H1 (cell line): ENCODE results near the gene AGFG1. TPM values are rescaled to one million over a fixed set of nuclear protein-coding genes. Genes with fewer than 3 reads are reported as not detected.

Experiments used
- CTCF ChIA-PET: fragments of 300-600 bp; sonication (Branson Sonifier 250); formaldehyde crosslinking; loops from one replicate; lab custom pipeline; 2021; ENCODE audit not compliant: partially characterized antibody; lab: Charles Lee
- POLR2A ChIA-PET: fragments of 300-600 bp; sonication (Branson Sonifier 250); formaldehyde crosslinking; loops from one replicate; lab custom pipeline; 2021; ENCODE audit warnings: inconsistent platforms; ENCODE audit not compliant: partially characterized antibody; lab: Charles Lee
- DNase-seq, 2 experiments: peaks; one replicate each; pipeline versions ENCODE4 v3.0.0 to v3.0.0-alpha.2; 2010 to 2022; ENCODE audit warnings: low spot score in 2 of 2, low read depth in 1 of 2, mixed read lengths in 1 of 2
- FAIRE-seq: peaks from 2 replicates; lab custom pipeline; 2011; peaks lifted over from hg19 to GRCh38; lab: Jason Lieb, UNC
- H2AFZ ChIP-seq: 2 replicates; pipeline ENCODE4 v1.8.1; 2012; ENCODE audit warnings: low read length, inconsistent platforms
- H2AK5ac ChIP-seq: 2 replicates; pipeline ENCODE4 v1.6.1; 2013; ENCODE audit warnings: low read depth, low read length
- H2BK120ac ChIP-seq: replicated peaks from 2 replicates; pipeline ENCODE3; 2013; ENCODE audit warnings: low read depth, low read length, inconsistent platforms
- H2BK12ac ChIP-seq: 2 replicates; pipeline ENCODE4 v1.6.1; 2013; ENCODE audit warnings: low read depth, low read length
- H2BK15ac ChIP-seq: 2 replicates; pipeline ENCODE4 v1.6.1; 2013; ENCODE audit warnings: low read length
- H2BK20ac ChIP-seq: 2 replicates; pipeline ENCODE4 v1.6.1; 2013; ENCODE audit warnings: low read length
- H2BK5ac ChIP-seq: 2 replicates; pipeline ENCODE4 v1.6.1; 2013; ENCODE audit warnings: low read depth, low read length
- H3K14ac ChIP-seq: 2 replicates; pipeline ENCODE4 v1.6.1; 2013; ENCODE audit warnings: inconsistent platforms; ENCODE audit not compliant: insufficient read length
- H3K18ac ChIP-seq: 2 replicates; pipeline ENCODE4 v1.6.1; 2013; ENCODE audit warnings: low read length; ENCODE audit errors: extremely low read depth
- H3K23ac ChIP-seq: 2 replicates; pipeline ENCODE4 v1.6.1; 2013; ENCODE audit warnings: inconsistent platforms; ENCODE audit not compliant: insufficient read length
- H3K23me2 ChIP-seq: 2 replicates; pipeline ENCODE4 v1.6.1; 2013; ENCODE audit warnings: low read depth, low read length
- H3K27ac ChIP-seq: 2 replicates; pipeline ENCODE4 v1.6.1; 2011; ENCODE audit warnings: low read depth, low read length, inconsistent platforms
- H3K27me3 ChIP-seq, 4 experiments: replicated peaks in 1 of 4; 1 replicate in 1 of 4; 2 replicates in 3 of 4; pipeline versions ENCODE4 v1.6.1 to v1.8.1; 2011 to 2013; ENCODE audit warnings: low read length in 3 of 4, mild to moderate bottlenecking in 3 of 4, inconsistent platforms in 2 of 4, mixed read lengths in 2 of 4, moderate library complexity in 1 of 4; ENCODE audit not compliant: control insufficient read depth in 3 of 4, insufficient read depth in 3 of 4; ENCODE audit errors: extremely low read depth in 1 of 4
- H3K36me3 ChIP-seq, 4 experiments: 2 replicates each; pipeline versions ENCODE4 v1.6.1 to v1.8.1; 2011 to 2013; ENCODE audit warnings: mild to moderate bottlenecking in 4 of 4, low read length in 3 of 4, moderate library complexity in 2 of 4, control low read depth in 1 of 4, inconsistent platforms in 1 of 4; ENCODE audit not compliant: insufficient read depth in 4 of 4, control insufficient read depth in 2 of 4
- H3K4ac ChIP-seq: replicated peaks from 2 replicates; pipeline ENCODE3; 2013; ENCODE audit warnings: low read length, low read depth, mixed read lengths, inconsistent platforms; ENCODE audit not compliant: insufficient read length
- H3K4me1 ChIP-seq, 4 experiments: replicated peaks in 1 of 4; 1 replicate in 1 of 4; 2 replicates in 3 of 4; pipeline versions ENCODE4 v1.6.1 to v1.8.1; 2011 to 2013; ENCODE audit warnings: low read length in 3 of 4, inconsistent platforms in 2 of 4, mixed read lengths in 1 of 4; ENCODE audit not compliant: insufficient read depth in 4 of 4, control insufficient read depth in 3 of 4
- H3K4me2 ChIP-seq, 2 experiments: 2 replicates each; pipeline versions ENCODE4 v1.6.1 to v1.8.1; 2011 to 2013; ENCODE audit warnings: low read depth in 2 of 2, low read length in 2 of 2, control low read depth in 1 of 2, inconsistent platforms in 1 of 2, mild to moderate bottlenecking in 1 of 2; ENCODE audit not compliant: insufficient read depth in 1 of 2
- H3K4me3 ChIP-seq, 4 experiments: fragments of 200-600, 300-600 bp in 1 of 4; sonication (generic), shearing (Covaris generic), sonication (Bioruptor Twin) in 1 of 4; 2 replicates each; pipeline versions ENCODE4 v1.5.1 to v1.8.1; 2011 to 2016; ENCODE audit warnings: low read length in 4 of 4, low read depth in 3 of 4, control low read depth in 2 of 4, inconsistent platforms in 2 of 4, mild to moderate bottlenecking in 2 of 4, mixed read lengths in 1 of 4, moderate library complexity in 1 of 4; ENCODE audit not compliant: insufficient read depth in 2 of 4; ENCODE audit errors: extremely low read depth in 1 of 4
- H3K56ac ChIP-seq: replicated peaks from 2 replicates; pipeline ENCODE3; 2013; ENCODE audit warnings: low read depth, mild to moderate bottlenecking, mixed read lengths, low read length, inconsistent platforms; ENCODE audit not compliant: insufficient read length
- H3K79me1 ChIP-seq: 2 replicates; pipeline ENCODE4 v1.6.1; 2013; ENCODE audit warnings: low read depth, low read length, control low read depth
- H3K79me2 ChIP-seq, 2 experiments: 2 replicates each; pipeline versions ENCODE4 v1.6.1 to v1.8.1; 2012 to 2013; ENCODE audit warnings: low read length in 2 of 2, mild to moderate bottlenecking in 2 of 2, inconsistent platforms in 1 of 2; ENCODE audit not compliant: insufficient read depth in 2 of 2, control insufficient read depth in 1 of 2
- H3K9ac ChIP-seq, 4 experiments: replicated peaks in 1 of 4; 1 replicate in 1 of 4; 2 replicates in 3 of 4; pipeline versions ENCODE4 v1.6.1 to v1.8.1; 2011 to 2013; ENCODE audit warnings: low read depth in 3 of 4, low read length in 3 of 4, control low read depth in 2 of 4, mild to moderate bottlenecking in 2 of 4, moderate library complexity in 2 of 4, inconsistent platforms in 1 of 4; ENCODE audit errors: extremely low read depth in 1 of 4
- H3K9me3 ChIP-seq, 2 experiments: 2 replicates each; pipeline versions ENCODE4 v1.6.1 to v1.8.1; 2012 to 2013; ENCODE audit warnings: mild to moderate bottlenecking in 2 of 2, moderate library complexity in 2 of 2, control low read depth in 1 of 2, inconsistent platforms in 1 of 2, low read depth in 1 of 2, low read length in 1 of 2, mixed read lengths in 1 of 2; ENCODE audit not compliant: insufficient read depth in 2 of 2
- H4K20me1 ChIP-seq, 2 experiments: replicated peaks in 1 of 2; 2 replicates each; pipeline versions ENCODE3 to v1.8.1; 2011 to 2013; ENCODE audit warnings: inconsistent platforms in 2 of 2, low read length in 2 of 2, mild to moderate bottlenecking in 1 of 2; ENCODE audit not compliant: insufficient read depth in 2 of 2, control insufficient read depth in 1 of 2
- H4K5ac ChIP-seq: 2 replicates; pipeline ENCODE4 v1.6.1; 2013; ENCODE audit warnings: low read length, low read depth, mixed read lengths, inconsistent platforms; ENCODE audit not compliant: insufficient read length
- H4K8ac ChIP-seq: 2 replicates; pipeline ENCODE4 v1.8.0; 2013; ENCODE audit warnings: mild to moderate bottlenecking, moderate library complexity, low read length, inconsistent platforms; ENCODE audit not compliant: insufficient read depth; ENCODE audit errors: extremely low read depth
- H4K91ac ChIP-seq: replicated peaks from 2 replicates; pipeline ENCODE3; 2013; ENCODE audit warnings: low read length, mixed read lengths, inconsistent platforms; ENCODE audit not compliant: insufficient read length
- CTBP2 ChIP-seq: IDR thresholded peaks from 2 replicates; pipeline ENCODE4 v1.7.0; 2011; ENCODE audit warnings: borderline replicate concordance, mild to moderate bottlenecking, moderate library complexity, mixed read lengths, low read length; ENCODE audit not compliant: insufficient read depth, insufficient read length
- GABPA ChIP-seq: IDR thresholded peaks from 2 replicates; pipeline ENCODE4 v1.6.1; 2011; ENCODE audit warnings: mild to moderate bottlenecking, low read length, moderate library complexity, borderline replicate concordance; ENCODE audit not compliant: insufficient read depth
- HDAC2 ChIP-seq, 2 experiments: fragments of 300-600 bp in 1 of 2; sonication (generic) in 1 of 2; IDR thresholded peaks; 2 replicates each; pipeline ENCODE4 v1.6.1; 2011 to 2012; ENCODE audit warnings: low read depth in 2 of 2, low read length in 2 of 2, mild to moderate bottlenecking in 2 of 2, moderate library complexity in 2 of 2, borderline replicate concordance in 1 of 2, inconsistent platforms in 1 of 2
- HDAC6 ChIP-seq: IDR thresholded peaks from one replicate; pipeline ENCODE4 v1.7.1; 2012; ENCODE audit warnings: low read depth, mild to moderate bottlenecking, inconsistent platforms, low read length, moderate library complexity
- RAD21 ChIP-seq, 2 experiments: IDR thresholded peaks in 1 of 2; conservative IDR thresholded peaks in 1 of 2; 2 replicates each; pipeline ENCODE4 v1.6.1; 2011; ENCODE audit warnings: low read depth in 2 of 2, low read length in 2 of 2, improper control_type of control experiment in 1 of 2, inconsistent platforms in 1 of 2, mild to moderate bottlenecking in 1 of 2, moderate library complexity in 1 of 2
- RXRA ChIP-seq: IDR thresholded peaks from 2 replicates; pipeline ENCODE4 v1.6.1; 2011; ENCODE audit warnings: low read depth, mild to moderate bottlenecking, low read length, moderate library complexity; ENCODE audit not compliant: insufficient read depth
- SAP30 ChIP-seq: fragments of 300-600 bp; sonication (generic); IDR thresholded peaks from 2 replicates; pipeline ENCODE4 v1.7.1; 2012; ENCODE audit warnings: low read length, moderate library complexity, mild to moderate bottlenecking, inconsistent platforms; ENCODE audit not compliant: insufficient read depth, insufficient replicate concordance
- SIRT6 ChIP-seq: IDR thresholded peaks from one replicate; pipeline ENCODE4 v1.7.1; 2012; ENCODE audit warnings: low read length, inconsistent platforms
- SRF ChIP-seq: IDR thresholded peaks from 2 replicates; pipeline ENCODE4 v1.6.1; 2011; ENCODE audit warnings: mild to moderate bottlenecking, low read depth, low read length, moderate library complexity
- WGBS, 2 experiments: shearing (Covaris generic) in 1 of 2; methylation state at CpG; one replicate each; pipeline versions ENCODE4 v1.1.6 to v1.1.7; 2013 to 2015; ENCODE audit warnings: low lambda C conversion rate in 2 of 2, mixed read lengths in 2 of 2, inconsistent platforms in 1 of 2, low coverage in 1 of 2, missing lambda C conversion rate in 1 of 2; ENCODE audit not compliant: insufficient replicate concordance in 2 of 2, insufficient coverage in 1 of 2, insufficient read length in 1 of 2; ENCODE audit errors: extremely low coverage in 1 of 2, missing lambda C conversion rate in 1 of 2; 5-methylcytosine and 5-hydroxymethylcytosine counted together
- polyA plus RNA-seq, 7 experiments: library from polyadenylated mRNA; depleted of rRNA in 3 of 7; stranded (reverse) in 5 of 7; unstranded in 2 of 7; fragments of >200 nt in 5 of 7; fragments of 200-250 nt in 2 of 7; gene quantifications; 1 replicate in 5 of 7; 2 replicates in 1 of 7; 4 replicates in 1 of 7; pipeline versions ENCODE4 v1.2.1 to v1.2.3, GENCODE V29; 2011 to 2013; ENCODE audit warnings: missing spikeins in 2 of 7, mixed read lengths in 2 of 7
- total RNA-seq: library from RNA; stranded (reverse); fragmentation: NEBNext Ultra II Directional; extraction: Animal tissue kit (Norgen Biotek cat#: 25700); gene quantifications from 2 replicates; pipeline ENCODE4 v1.2.1, GENCODE V29; 2021
- TF ChIP-seq, protein P1 (sequence below), 3 experiments: IDR thresholded peaks; 1 replicate in 2 of 3; 2 replicates in 1 of 3; pipeline versions ENCODE4 v1.5.1 to v1.6.1; 2011; ENCODE audit warnings: low read length in 3 of 3, mild to moderate bottlenecking in 3 of 3, inconsistent platforms in 2 of 3, low read depth in 1 of 3, moderate library complexity in 1 of 3; ENCODE audit not compliant: insufficient read depth in 1 of 3; ENCODE audit errors: control extremely low read depth in 1 of 3

AGFG1 gene
- total and polyA plus RNA-seq, 2 of the 8 experiments (the other 6 are each of a cell fraction or from before 2014, with no cell fraction given), result 102 to 147 TPM

DNA sequence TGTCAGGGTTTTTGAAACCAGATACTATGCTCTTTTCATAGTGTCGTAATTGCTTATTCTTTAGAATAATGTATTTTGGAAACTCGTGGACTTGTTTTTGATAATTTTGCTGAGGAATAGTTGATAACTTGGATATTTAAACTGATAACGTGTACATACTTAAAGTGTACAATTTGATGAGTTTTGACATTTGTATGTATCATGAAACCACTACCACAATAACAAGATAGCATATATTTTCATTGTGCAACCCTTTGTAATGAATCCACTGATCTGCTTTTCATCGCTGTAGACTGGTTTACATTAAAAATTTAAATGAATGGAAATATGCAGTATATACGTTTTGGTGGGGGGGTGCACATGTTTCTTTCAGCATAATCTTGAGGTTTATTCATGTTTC is 45.8 kb downstream of the AGFG1 start:
- no peaks in the 10 kb centered on the region for H3K23me2 ChIP-seq
- H3K4ac ChIP-seq, result no peak overlapping the region
- no peak overlapping the region for H2AK5ac ChIP-seq
- no peak overlapping the region for H2BK20ac ChIP-seq
- H3K18ac ChIP-seq, result no peak overlapping the region
- DNase-seq, result no peak
- H2AFZ ChIP-seq, result no peak overlapping the region
- ChIA-PET CTCF (interaction anchor here (0.8 kb wide), 1 partner anchor 33 kb away, joined by 3 read pairs; no protein-coding TSS in a partner anchor), POLR2A (no interaction called here)
- H3K4me3 ChIP-seq, result no peak overlapping the region
- H4K8ac ChIP-seq, result no peak overlapping the region
- 89% methylated on average over 5 of the region's 5 CpGs; no CpG with 5 or more reads in 1 of the 2 experiments for WGBS, 2 experiments
- H3K56ac ChIP-seq, result no peak overlapping the region
- no peak overlapping the region for H3K9ac ChIP-seq
- no peak overlapping the region for H2BK15ac ChIP-seq
- no peak overlapping the region for H3K14ac ChIP-seq
- H3K4me1 ChIP-seq, result peaks cover 0 to 6% (median 2%) of the 10 kb centered on the region in 4 experiments; a peak in 3 of 7 replicates
- H3K36me3 ChIP-seq, result peaks cover 0 to 14% (median 2%) of the 10 kb centered on the region in 4 experiments; a peak in 2 of 8 replicates
- H3K79me2 ChIP-seq, result peaks cover 0 to 97% of the 10 kb centered on the region in 2 experiments; a peak in 3 of 4 replicates
- no peak overlapping the region for H2BK120ac ChIP-seq
- no peaks in the 10 kb centered on the region for H3K9me3 ChIP-seq
- no peak overlapping the region for H2BK12ac ChIP-seq
- no peak overlapping the region for H4K5ac ChIP-seq
- FAIRE-seq, result no peak
- no peaks in the 10 kb centered on the region for H3K27me3 ChIP-seq
- H2BK5ac ChIP-seq, result no peak overlapping the region
- H4K91ac ChIP-seq, result no peak overlapping the region
- no peak overlapping the region for H3K4me2 ChIP-seq
- H3K27ac ChIP-seq, result no peak overlapping the region
- no peak overlapping the region for H3K23ac ChIP-seq
- peaks cover 6 to 13% of the 10 kb centered on the region in 2 experiments for H4K20me1 ChIP-seq
- H3K79me1 ChIP-seq, result no peaks in the 10 kb centered on the region; the same call in 1 of the 2 replicates
- no peak for TF ChIP-seq GABPA
- no peak for TF ChIP-seq RXRA
- no peak for TF ChIP-seq RAD21 (IDR thresholded peaks at IDR 0.05 in 1 of 2, conservative IDR thresholded peaks at IDR 0.05 in 1 of 2; ENCODE audit: low read depth in 2 of 2, low read length in 2 of 2)
- no peak for TF ChIP-seq SAP30
- TF ChIP-seq, protein P1, sequence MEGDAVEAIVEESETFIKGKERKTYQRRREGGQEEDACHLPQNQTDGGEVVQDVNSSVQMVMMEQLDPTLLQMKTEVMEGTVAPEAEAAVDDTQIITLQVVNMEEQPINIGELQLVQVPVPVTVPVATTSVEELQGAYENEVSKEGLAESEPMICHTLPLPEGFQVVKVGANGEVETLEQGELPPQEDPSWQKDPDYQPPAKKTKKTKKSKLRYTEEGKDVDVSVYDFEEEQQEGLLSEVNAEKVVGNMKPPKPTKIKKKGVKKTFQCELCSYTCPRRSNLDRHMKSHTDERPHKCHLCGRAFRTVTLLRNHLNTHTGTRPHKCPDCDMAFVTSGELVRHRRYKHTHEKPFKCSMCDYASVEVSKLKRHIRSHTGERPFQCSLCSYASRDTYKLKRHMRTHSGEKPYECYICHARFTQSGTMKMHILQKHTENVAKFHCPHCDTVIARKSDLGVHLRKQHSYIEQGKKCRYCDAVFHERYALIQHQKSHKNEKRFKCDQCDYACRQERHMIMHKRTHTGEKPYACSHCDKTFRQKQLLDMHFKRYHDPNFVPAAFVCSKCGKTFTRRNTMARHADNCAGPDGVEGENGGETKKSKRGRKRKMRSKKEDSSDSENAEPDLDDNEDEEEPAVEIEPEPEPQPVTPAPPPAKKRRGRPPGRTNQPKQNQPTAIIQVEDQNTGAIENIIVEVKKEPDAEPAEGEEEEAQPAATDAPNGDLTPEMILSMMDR (IDR thresholded peaks at IDR 0.05; ENCODE audit: control extremely low read depth in 1 of 3, insufficient read depth in 1 of 3, low read depth in 1 of 3, low read length in 3 of 3), result no peak
- no peak for TF ChIP-seq HDAC6
- no peak for TF ChIP-seq HDAC2 (IDR thresholded peaks at IDR 0.05; ENCODE audit: borderline replicate concordance in 1 of 2, low read depth in 2 of 2, low read length in 2 of 2)
- no peak for TF ChIP-seq SRF
- TF ChIP-seq SIRT6, result no peak
- no peak for TF ChIP-seq CTBP2
